Stomach (tissue), 9 donors: ENCODE results near the gene CHERP. TPM values are rescaled to one million over a fixed set of nuclear protein-coding genes. Genes with fewer than 3 reads are reported as not detected.
"Not testable (repeated sequence)": the region's sequence is repeated elsewhere in the genome, so short reads cannot be mapped to it uniquely, and the experiment has no call there.

ENCODE experiments used
- DNase-seq, 2 donors: peaks; one replicate each; pipeline versions ENCODE4 v3.0.0 to v3.0.0-alpha.2; 2013 to 2019
- H3K27ac ChIP-seq, 5 donors: fragments of 200-600 bp in 4 of 5; sonication (generic) in 4 of 5; one replicate each; pipeline ENCODE4 v1.5.1; 2013 to 2019; ENCODE audit warnings: mild to moderate bottlenecking in 1 of 5, moderate library complexity in 1 of 5
- H3K27me3 ChIP-seq, 3 donors: fragments of 200-600 bp; sonication (generic); one replicate each; pipeline ENCODE4 v1.5.1; 2017 to 2019; ENCODE audit warnings: mixed run types in 1 of 3
- H3K36me3 ChIP-seq, 4 donors: fragments of 200-600 bp; sonication (generic); 1 replicate in 3 of 4; 2 replicates in 1 of 4; pipeline ENCODE4 v1.5.1; 2016 to 2019
- H3K4me1 ChIP-seq, 4 donors: fragments of 200-600 bp; sonication (generic); one replicate each; pipeline ENCODE4 v1.5.1; 2016 to 2019
- H3K4me3 ChIP-seq, 4 donors: fragments of 200-600 bp; sonication (generic) in 3 of 4; one replicate each; pipeline ENCODE4 v1.5.1; 2016 to 2019; ENCODE audit warnings: mild to moderate bottlenecking in 1 of 4
- H3K9me3 ChIP-seq, 4 donors: fragments of 200-600 bp; sonication (generic); one replicate each; pipeline ENCODE4 v1.5.1; 2016 to 2019
- CTCF ChIP-seq, 7 experiments: fragments of 450-650 bp in 4 of 7; fragments of 200-600 bp in 3 of 7; sonication (generic) in 3 of 7; IDR thresholded peaks; one replicate each; pipeline ENCODE4 v1.5.1; 2016 to 2019; ENCODE audit warnings: antibody characterized with exemption in 7 of 7, control low read depth in 2 of 7, mild to moderate bottlenecking in 1 of 7
- EP300 ChIP-seq: sonication (generic); formaldehyde crosslinking; IDR thresholded peaks from one replicate; pipeline ENCODE4 v1.6.1; 2017; ENCODE audit warnings: antibody characterized with exemption
- POLR2A ChIP-seq, 4 donors: fragments of 450-650 bp; IDR thresholded peaks; one replicate each; pipeline ENCODE4 v1.6.1; 2016; ENCODE audit warnings: antibody characterized with exemption in 4 of 4, control low read depth in 2 of 4, mild to moderate bottlenecking in 1 of 4, moderate library complexity in 1 of 4
- POLR2AphosphoS5 ChIP-seq, 3 donors: sonication (generic); formaldehyde crosslinking; IDR thresholded peaks; one replicate each; pipeline ENCODE4 v1.6.1; 2016; ENCODE audit warnings: antibody characterized with exemption in 3 of 3
- WGBS, 5 donors: extraction: QIAGEN DNeasy Blood & Tissue Kit in 3 of 5; methylation state at CpG; one replicate each; pipeline versions ENCODE4 v1.1.5 to v1.1.7; 2013 to 2018; 5-methylcytosine and 5-hydroxymethylcytosine counted together
- intact Hi-C: fragments of 100-400 bp; cut with DNase I; formaldehyde crosslinking; loops from one replicate; pipeline ENCODE4 v1.15.1; 2023; ENCODE audit warnings: low total_unique reads
- polyA plus RNA-seq, 3 donors: library from polyadenylated mRNA; stranded (reverse); fragments of 200-250 nt; gene quantifications; one replicate each; pipeline ENCODE4 v1.2.3, GENCODE V29; 2013
- total RNA-seq, 5 donors: library from RNA; depleted of rRNA; stranded (reverse); fragments of >200 nt; gene quantifications; one replicate each; pipeline versions ENCODE4 v1.1.0 to v1.2.3, GENCODE V29; 2014 to 2016
- donor health status: healthy with polysubstance abuse.
- donor health status: Bipolar disorder and iron deficiency.
- donor health status: healthy.

The CHERP gene
- total and polyA plus RNA-seq, 8 donors, result 3.5 to 64.7 (median 11.5) TPM

- TF ChIP-seq EP300 (no peak), CTCF (IDR thresholded peaks at IDR 0.05) (no peak), POLR2AphosphoS5 (IDR thresholded peaks at IDR 0.05) (no peak), POLR2A (IDR thresholded peaks at IDR 0.05) (no peak)
- Histone ChIP-seq H3K4me3 (no peak overlapping the region), H3K4me1 (peaks cover 0 to 16% (median 5%) of the 10 kb centered on the region in 4 donors), H3K9me3 (no peaks in the 10 kb centered on the region), H3K27me3 (no peaks in the 10 kb centered on the region), H3K36me3 (peaks cover 23 to 52% (median 44%) of the 10 kb centered on the region in 4 donors), H3K27ac (no peak overlapping the region)
- WGBS, 5 donors, result 92 to 93% (median 92%) methylated on average over 2 to 4 of the region's 4 CpGs
- intact Hi-C loops, result no loop called here
- DNase-seq, result no peak
Observed at GRCh38 chr19:16548956-16549355, 6.7 kb upstream of the CHERP start.

- WGBS, 5 donors, result 85 to 90% (median 90%) methylated on average over 11 of the region's 11 CpGs
- Histone ChIP-seq H3K27me3 (no peaks in the 10 kb centered on the region), H3K36me3 (peaks cover 0 to 18% (median 10%) of the 10 kb centered on the region in 4 donors), H3K4me1 (peaks cover 11 to 49% (median 41%) of the 10 kb centered on the region in 4 donors), H3K4me3 (no peak overlapping the region), H3K9me3 (no peaks in the 10 kb centered on the region), H3K27ac (no peak overlapping the region)
- TF ChIP-seq EP300, result no peak
- TF ChIP-seq POLR2A (IDR thresholded peaks at IDR 0.05), result no peak
- no peak for TF ChIP-seq POLR2AphosphoS5 (IDR thresholded peaks at IDR 0.05)
- no peak for TF ChIP-seq CTCF (IDR thresholded peaks at IDR 0.05)
- intact Hi-C loops, result no loop called here
- DNase-seq, result no peak
Observed at GRCh38 chr19:16544473-16545231, 2.4 kb upstream of the CHERP start.

- H3K27ac ChIP-seq, H3K9me3 ChIP-seq, H3K27me3 ChIP-seq, intact Hi-C loops, DNase-seq: not testable (repeated sequence)
- WGBS, 5 donors, result 76 to 82% (median 78%) methylated on average over 6 of the region's 6 CpGs
- Histone ChIP-seq H3K4me1 (peaks cover 11 to 55% (median 45%) of the 10 kb centered on the region in 4 donors), H3K4me3 (peak overlapping the region in 1 of 4 donors; percentile 98), H3K36me3 (peaks cover 2 to 19% (median 15%) of the 10 kb centered on the region in 4 donors)
Observed at GRCh38 chr19:16543734-16544133, 1.5 kb upstream of the CHERP start.

GRCh38 chr19:16542910-16543472 is 754 bp upstream of the CHERP start:
- Histone ChIP-seq H3K4me3 (peak overlapping the region; percentile 92 to 98 (median 94)), H3K27ac (peak overlapping the region; percentile 87 to 94 (median 88)), H3K36me3 (peaks cover 4 to 24% (median 21%) of the 10 kb centered on the region in 4 donors), H3K4me1 (peaks cover 11 to 61% (median 49%) of the 10 kb centered on the region in 4 donors), H3K27me3 (no peaks in the 10 kb centered on the region), H3K9me3 (no peaks in the 10 kb centered on the region)
- intact Hi-C loops, result no loop called here
- no peak for DNase-seq
- WGBS, 5 donors, result 1 to 3% (median 2%) methylated on average over 12 to 15 of the region's 15 CpGs
- TF ChIP-seq POLR2AphosphoS5 (IDR thresholded peaks at IDR 0.05), result no peak
- TF ChIP-seq POLR2A (IDR thresholded peaks at IDR 0.05), result no peak
- TF ChIP-seq CTCF (IDR thresholded peaks at IDR 0.05), result no peak
- no peak for TF ChIP-seq EP300
